ENCODE results near the gene NIPBL.
"Not testable (repeated sequence)": the region's sequence is repeated elsewhere in the genome, so short reads cannot be mapped to it uniquely, and the experiment has no call there.

Gene NIPBL

DNA sequence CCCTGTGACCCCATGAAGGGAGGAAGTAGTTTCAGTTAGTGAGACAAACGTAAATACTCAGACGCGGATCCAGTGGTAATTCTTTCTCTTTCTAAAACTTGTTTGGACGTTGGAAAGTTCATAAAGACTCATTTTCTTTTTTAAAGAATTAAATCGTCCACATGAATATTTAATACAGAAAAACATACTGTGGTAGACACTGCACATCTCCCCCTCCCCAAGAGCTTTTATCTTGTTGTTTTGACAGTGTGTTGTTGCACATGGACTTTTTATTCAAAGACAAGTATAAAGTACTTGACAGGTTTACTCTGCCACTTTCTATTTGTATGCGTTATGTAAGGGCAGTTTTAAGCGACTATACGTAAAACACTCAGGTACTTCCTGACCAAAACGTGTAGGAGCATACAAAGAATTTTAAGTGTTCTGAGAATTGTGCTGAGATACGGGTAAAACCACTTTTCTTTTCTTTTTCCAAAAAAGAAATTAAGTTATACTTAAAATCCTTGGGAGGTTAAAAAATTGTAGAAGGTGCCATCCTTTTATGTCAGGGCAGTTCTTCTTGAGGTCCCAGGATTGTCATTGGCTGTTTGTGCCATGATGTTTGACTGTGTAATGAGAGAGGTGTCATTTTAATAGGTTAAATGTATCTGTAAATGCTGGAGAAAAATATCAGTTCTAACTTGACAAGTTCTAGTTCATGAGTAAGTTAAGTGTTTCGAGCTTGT, 1.3 kb downstream of the NIPBL start:
- no peak for DNase-seq (ENCODE audit: low read depth in 2 of 2)

DNA sequence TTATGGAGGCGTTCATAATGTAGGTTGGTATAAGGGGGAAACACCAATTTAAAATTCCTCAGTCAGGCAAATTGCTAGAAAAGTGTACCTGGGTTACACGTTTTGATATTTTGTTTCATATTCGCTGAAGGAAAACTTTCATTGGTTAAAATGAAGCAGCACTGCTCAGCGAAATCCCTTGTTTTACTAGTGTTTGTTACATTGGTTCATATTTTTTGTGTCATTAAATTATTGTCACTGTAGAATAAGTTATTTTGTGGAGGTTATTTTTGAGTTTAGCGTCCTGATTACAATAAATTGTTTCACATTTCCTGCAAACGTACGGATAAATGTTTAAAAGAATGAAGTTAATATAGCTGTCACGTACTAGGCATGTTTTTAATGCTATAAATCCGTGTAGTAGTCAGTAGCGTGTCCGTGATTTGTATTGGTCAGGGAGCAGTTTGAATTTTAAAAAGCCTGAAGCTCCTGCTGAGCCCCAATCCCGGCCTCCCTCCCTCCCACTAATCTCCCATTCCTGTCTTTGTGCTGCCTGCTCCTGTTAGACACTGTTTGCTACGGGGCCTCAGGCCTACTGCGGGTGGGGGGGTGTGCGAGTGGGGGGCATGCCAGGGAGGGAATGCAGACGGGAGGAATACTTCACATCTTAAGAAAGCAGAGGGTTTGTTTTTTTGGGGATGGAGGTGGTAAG, 2.0 kb downstream of the NIPBL start:
- DNase-seq (ENCODE audit: low read depth in 2 of 2): no peak

- DNase-seq (ENCODE audit: low read depth in 2 of 2): no peak
Observed at GRCh38 chr5:36879274-36880033, 2.9 kb downstream of the NIPBL start.

DNA sequence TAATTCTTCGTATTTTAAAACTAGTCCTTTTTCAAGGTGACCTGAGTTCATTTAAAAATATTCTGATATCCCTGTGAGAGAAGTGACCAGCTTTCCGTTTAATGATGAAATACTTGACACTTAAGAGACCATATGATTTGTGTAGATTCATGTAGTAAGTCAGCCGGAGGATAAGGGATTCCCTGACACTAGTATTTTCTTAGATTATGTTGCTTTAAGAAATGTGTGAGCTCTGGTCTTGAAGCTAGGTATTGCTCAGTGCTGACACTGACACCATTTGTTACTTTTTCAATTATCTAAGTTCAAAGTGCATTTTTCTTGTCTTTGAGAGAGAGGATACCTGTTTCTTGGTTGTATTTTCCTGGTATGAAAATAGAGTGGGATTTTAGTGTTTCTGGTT, 4.2 kb downstream of the NIPBL start:
- DNase-seq (ENCODE audit: low read depth in 2 of 2): no peak

DNA sequence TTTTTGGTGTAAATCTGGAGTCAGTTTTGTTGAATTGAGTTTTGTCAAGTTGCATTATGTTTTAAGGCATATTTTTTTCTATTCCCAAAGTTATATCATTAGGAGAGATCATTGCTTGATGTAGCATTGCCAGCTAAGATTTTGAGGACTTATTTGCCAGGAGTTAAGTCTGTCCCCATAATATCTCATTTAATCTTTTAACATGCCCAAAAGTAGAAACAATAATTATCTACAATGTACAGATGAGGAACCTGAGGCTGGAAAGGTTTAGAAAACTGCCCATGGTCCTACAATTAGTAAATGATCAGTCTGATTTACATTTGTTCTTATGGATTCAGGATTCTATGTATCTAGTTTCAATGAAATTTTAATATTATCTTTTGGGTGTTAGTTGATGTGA, 4.7 kb downstream of the NIPBL start:
- no peak for DNase-seq (ENCODE audit: low read depth in 2 of 2)

- DNase-seq (ENCODE audit: low read depth in 2 of 2): no peak
Observed at GRCh38 chr5:36881807-36882206, 5.2 kb downstream of the NIPBL start.

DNA sequence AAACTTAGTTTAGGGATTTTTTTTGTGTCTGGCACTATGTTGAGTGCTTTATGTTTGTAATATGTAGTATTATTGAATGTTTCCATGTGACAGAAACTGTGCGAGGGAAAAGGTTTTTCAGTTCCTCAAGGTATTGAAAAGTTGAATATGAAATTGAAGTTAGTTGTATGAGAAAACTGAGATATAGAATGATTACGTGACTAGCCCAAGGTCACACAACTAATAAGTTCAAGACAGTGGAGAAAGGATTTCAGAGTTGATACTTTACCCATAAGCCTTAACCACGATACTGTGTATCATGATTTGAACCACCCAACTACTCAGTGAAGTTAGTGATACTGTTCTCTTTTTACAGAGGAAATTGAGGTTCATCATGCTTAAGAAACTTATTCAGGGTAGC, 5.7 kb downstream of the NIPBL start:
- no peak for DNase-seq (ENCODE audit: low read depth in 2 of 2)

DNA sequence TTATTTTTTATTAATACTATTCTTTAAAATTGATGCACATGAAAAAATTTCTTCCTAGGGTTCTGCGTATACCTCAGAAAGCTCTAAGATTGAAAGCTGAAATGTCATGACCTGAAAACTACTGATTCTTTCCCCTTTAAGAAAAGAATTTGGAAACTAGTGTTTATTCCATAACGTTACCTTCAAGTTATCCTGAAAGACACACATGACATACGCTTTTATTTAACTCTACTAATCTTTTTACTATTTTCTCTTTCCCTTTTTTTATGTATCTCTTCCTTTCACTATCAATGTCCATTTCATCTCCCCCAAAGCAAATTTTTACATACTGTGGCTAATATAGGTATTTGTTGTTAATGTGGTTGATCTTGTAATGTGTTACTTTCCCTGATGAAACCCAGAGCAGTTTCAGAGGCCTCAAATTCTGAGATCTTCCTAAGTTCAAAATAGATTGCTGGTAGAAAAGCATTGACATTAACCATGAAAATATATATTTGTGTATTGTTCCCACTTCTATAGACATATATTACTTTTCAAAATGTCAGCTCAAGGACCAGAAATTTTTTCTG, 7.4 kb downstream of the NIPBL start:
- DNase-seq (ENCODE audit: low read depth in 2 of 2): no peak

DNA sequence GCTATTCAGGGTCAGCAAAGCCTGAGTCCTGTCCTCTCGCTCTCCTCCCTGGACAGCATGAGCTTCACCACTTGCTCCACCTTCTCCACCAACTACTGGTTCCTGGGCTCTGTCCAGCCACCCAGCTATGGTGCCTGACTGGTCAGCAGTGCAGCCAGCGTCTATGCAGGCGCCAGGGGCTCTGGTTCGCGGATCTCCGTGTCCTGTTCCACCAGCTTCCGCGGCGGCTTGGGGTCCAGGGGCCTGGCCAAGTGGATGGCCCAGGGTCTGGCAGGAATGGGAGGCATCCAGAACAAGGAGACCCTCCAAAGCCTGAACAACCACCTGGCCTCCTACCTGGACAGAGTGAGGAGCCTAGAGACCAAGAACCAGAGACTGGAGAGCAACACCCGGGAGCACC, 8.6 kb downstream of the NIPBL start:
- DNase-seq (ENCODE audit: low read depth in 2 of 2): no peak

- DNase-seq (ENCODE audit: low read depth in 2 of 2): no peak
Observed at GRCh38 chr5:36885566-36886485, 9.3 kb downstream of the NIPBL start.

- DNase-seq (ENCODE audit: low read depth in 2 of 2): no peak
Observed at GRCh38 chr5:36886791-36887190, 10.2 kb downstream of the NIPBL start.

GRCh38 chr5:36887532-36887931, 11.0 kb downstream of the NIPBL start:
- no peak for DNase-seq (ENCODE audit: low read depth in 2 of 2)

DNA sequence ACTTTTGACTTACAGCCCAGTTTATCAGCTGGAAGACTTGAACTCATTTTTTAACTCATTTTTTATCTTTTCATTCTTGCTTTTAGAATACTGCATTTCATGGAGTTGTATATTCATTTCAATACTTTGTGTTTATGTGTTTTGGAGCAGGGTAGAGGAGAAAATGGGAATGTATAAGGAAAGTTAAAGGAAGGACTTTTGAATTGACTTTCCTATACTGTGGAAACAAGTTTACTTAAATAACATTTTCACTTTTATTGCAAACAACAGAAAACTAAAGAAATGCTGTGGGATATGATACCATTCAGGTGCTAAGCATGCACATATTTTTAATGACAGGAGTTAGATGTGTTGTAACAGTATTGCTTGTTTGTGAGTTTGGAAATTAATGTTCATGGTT, 11.7 kb downstream of the NIPBL start:
- DNase-seq (ENCODE audit: low read depth in 2 of 2): no peak

DNA sequence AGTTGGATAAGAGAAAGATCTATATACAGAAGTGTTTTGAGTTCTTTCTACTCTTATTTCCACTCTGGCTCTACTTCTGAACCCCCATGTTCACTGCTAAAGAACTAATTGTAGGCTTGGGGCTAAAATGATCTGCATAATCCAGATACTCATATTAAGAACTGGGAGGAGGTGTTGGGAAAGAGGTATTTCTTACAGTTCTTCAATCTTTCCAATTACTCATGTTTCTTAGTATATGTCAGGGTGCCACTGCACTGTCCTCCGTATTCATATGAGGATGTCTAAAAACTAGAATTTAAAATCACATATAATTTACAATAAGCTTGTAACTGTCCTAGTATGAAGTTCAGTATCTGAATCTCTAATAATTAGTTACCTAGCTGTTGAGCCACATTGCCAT, 12.7 kb downstream of the NIPBL start:
- DNase-seq (ENCODE audit: low read depth in 2 of 2): no peak

DNA sequence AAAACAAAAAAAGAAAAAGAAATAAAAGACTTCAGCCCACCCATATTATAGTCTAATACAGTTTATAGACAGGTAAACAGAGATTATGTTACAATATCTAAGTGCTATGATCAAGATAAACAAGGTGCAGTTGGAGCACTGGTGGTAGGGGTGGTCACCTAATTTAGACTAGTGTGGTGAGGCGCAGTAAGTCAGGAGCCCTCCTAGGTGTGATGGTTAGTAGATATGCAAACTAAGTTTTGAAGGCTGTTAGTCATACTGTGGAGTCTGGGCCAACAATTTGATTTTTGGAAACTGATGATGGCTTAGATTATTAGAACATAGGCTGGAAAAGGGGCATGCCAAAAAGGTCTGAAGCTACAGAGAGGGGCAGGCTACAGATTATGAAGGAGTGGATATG, 14.7 kb downstream of the NIPBL start:
- DNase-seq (ENCODE audit: low read depth in 2 of 2): no peak

DNA sequence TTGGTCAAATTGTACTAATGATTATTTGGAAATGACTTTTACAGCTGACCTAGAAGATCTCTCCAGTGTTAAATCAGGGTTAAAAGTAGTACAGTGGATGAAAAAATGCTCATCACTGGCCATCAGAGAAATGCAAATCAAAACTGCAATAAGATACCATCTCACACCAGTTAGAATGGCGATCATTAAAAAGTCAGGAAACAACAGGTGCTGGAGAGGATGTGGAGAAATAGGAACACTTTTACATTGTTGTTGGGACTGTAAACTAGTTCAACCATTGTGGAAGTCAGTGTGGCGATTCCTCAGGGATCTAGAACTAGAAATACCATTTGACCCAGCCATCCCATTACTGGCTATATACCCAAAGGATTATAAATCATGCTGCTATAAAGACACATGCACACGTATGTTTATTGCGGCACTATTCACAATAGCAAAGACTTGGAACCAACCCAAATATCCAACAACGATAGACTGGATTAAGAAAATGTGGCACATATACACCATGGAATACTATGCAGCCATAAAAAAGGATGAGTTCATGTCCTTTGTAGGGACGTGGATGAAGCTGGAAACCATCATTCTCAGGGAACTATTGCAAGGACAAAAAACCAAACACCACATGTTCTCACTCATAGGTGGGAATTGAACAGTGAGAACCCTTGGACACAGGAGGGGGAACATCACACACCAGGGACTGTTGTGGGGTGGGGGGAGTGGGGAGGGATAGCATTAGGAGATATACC, 15.7 kb downstream of the NIPBL start:
- not testable (repeated sequence) for DNase-seq (ENCODE audit: low read depth in 2 of 2)

GRCh38 chr5:36894954-36895353, 18.4 kb downstream of the NIPBL start:
- DNase-seq (ENCODE audit: low read depth in 2 of 2): no peak

DNA sequence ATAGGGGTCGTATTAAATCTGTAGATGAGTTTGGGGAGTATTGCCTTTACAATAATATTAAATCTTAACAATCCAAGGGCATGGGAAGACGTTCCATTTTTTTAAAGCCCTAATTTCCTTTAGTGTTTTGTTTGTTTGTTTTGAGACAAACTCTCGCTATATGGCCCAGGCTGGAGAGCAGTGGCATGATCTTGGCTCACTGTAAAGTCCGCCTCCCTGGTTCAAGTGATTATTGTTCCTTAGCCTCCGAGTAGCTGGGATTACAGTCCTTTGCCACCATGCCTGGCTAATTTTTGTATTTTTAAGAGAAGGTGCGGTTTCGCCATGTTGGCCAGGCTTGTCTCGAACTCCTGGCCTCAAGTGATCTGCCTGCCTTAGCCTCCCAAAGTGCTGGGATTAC, 19.9 kb downstream of the NIPBL start:
- no peak for DNase-seq (ENCODE audit: low read depth in 2 of 2)

DNA sequence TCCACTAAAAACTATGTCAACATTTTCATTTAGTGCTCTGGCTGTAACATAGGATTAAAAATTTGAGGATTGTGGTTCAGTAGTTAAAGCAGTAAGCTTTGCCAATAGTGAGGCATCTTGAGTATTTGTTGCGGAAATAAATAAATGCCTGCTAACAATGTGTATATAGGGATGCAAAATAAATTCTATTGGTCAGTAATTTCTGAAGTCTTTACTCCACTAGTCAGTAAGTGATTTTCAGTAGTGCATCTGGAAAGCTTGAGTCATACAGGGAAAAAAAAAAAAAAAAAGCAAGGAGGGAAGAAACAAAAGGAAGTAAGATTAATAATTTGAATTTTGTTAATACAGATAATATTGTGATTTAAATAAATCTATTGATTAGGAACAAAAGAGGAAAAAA, 21.0 kb downstream of the NIPBL start:
- DNase-seq (ENCODE audit: low read depth in 2 of 2): no peak

GRCh38 chr5:36899860-36900259, 23.3 kb downstream of the NIPBL start:
- DNase-seq (ENCODE audit: low read depth in 2 of 2): no peak

- DNase-seq (ENCODE audit: low read depth in 2 of 2): no peak
Observed at GRCh38 chr5:36900283-36900682, 23.7 kb downstream of the NIPBL start.

All from fibroblast of skin of left biceps (primary cell).